ENCODE results near the gene ADORA2A.

Gene ADORA2A

DNA sequence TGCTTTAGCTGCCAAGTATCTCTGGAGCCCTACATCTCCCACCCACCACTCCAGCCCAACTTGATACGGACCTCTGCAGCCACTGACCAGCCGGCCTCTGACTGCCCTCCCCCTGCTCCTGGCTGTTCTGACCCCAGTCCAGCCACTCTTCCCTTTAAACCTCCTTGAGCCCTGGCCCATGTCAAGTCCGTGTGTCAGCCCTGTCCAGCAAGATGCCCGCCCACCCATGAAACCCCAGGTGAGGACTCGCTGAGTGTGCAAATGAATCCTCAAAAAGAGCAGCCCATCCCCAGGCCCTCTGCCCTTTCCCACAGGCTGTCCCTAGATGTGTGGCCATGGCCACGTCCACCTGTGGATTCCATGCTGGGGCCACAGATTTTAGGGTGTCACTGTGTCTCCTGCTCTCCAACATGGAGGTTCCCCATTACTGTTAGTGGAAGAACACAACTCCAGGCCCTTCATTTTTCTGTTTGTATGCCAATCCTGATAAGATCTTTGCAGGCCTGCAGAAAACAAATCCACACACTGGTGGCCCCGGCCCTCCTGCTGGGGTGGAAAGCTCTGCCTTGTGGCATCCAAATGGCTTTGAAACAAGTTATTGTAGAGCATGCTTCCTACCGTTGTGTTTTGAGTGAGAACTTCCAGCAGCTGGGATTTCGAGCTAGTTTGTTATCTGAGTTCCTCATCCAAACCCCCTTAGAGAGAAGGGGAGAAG, 22.7 kb upstream of the ADORA2A start:
- no peak for DNase-seq

DNA sequence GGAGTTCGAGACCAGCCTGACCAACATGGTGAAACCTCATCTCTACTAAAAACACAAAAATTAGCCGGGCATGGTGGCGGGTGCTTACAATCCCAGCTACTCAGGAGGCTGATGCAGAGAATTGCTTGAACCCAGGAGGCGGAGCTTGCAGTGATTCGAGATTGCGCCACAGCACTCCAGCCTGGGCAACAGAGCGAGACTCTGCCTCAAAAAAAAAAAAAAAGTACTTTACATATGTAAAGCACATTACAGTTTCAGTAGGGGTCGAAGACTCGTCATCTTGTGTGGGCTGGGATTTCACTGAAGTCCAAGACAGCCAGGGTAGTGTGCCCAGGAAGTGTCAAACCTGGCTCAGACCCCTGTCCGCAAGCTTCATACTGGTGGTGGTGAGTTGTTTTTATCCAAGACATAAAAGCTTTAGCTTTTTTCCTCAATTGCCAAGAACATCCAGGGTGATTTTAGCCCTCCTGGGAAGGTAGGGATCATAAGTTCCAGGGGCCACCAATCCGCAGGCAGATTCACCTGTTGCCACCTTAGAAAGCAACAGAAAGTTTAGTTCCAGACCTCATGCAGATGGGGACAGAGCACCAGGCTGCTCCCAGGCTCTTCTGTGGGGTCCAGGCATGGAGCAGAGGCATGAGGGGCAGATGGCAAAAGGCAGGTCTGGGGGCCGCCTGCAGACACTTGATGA, 21.6 kb upstream of the ADORA2A start:
- no peak for DNase-seq

DNA sequence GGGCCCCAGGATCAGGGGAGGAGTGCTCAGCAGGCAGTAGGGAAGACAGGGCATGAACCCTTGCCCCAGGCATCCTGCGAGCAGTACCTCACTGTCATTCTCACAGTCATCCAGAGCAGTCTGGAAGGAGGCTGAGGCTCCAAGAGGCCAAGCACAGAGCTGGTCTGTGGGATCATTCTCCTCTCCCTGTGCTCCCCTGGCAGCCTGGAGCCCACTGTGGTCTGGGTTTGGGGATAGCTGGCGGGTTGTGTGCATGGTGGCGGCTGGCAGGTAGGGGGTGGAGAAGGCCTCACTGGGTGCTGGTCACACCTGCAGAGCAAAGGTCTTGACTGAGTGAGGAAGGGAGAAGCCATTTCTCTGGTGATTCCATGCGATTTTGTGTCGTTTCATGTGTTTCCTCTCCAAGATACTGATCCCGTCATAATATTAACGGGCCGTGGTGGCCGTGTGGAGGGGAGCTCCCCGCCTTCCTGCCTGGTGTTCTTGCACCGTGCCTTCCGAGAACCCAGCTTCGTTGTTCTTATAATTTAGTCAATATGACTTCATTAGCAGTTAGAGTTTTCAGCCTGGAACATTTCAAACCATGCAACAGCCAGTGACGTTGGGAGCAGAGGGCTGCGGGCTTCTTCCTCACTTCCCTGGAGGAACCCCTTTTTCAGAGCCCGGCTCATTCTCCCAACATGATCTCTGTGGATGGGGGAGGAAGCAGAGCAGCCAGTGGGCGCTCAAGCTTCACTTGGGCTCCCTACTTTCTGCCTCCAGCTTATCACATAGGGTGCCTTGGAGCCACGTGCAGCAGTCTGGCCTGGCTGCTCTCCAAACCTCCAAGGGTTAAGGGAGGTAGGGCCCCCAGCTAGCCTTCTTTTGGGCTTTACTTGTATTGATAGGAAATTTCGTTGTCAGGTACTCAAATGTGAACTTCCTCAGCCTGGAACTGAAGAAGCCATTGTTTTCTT, 20.8 kb upstream of the ADORA2A start:
- DNase-seq, result no peak

DNA sequence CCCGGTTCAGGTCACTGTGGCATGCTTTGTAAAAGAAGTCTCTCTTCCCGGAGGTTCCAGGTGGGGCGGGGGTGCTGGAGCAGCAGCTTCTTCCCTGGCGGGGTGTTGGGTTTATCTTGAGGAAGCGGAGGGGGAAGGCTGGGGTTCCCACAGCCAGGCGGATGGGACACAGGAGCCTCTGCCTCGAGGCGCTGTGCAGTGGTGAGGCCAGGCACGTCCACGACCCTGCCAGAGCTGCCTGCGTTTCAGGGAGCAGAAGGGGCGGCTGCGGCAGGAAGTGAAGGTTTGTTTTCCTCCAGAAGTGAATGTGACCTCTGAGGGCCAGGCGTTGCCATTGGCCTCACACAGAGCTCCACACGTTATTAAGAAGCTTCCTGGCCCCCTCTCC, 20.1 kb upstream of the ADORA2A start:
- no peak for DNase-seq

DNA sequence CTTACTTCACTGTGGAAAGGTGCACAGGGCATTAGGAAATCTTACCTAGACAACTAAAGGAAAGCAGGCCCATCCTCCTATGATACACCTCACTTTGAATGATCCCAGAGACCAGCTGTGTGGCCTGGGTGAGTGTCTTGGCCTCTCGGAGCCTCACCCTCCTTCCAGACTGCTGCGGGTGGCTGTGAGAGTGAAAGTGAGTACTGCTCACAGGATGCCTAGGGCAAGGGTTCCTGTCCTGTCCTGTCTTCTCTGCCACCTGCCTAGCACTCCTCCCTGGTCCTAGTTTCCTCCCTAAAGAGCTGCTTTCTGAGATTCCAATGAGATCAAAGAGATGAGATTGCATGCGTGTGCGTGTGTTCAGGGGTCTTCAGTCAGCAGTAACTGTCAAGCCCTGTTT, 19.5 kb upstream of the ADORA2A start:
- DNase-seq, result no peak

DNA sequence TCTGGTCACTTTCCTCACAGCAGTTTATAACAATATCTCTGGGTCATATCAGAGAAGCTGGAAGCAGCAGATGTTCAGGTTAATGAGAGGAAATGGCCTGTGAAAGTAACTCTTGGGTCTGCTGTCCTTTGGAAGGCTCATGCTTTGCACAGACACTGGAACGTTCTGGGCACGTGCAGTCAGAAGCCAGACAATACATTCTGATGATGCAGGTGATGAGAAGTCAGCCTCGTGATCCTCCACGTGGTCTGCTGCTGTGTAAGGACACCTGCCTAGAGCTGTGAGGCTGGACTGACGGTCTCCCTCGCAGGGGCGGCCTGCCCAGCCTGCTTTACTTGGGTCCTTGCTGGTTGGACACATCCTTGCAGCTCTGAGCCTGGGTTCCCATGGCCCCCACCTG, 18.8 kb upstream of the ADORA2A start:
- no peak for DNase-seq

DNA sequence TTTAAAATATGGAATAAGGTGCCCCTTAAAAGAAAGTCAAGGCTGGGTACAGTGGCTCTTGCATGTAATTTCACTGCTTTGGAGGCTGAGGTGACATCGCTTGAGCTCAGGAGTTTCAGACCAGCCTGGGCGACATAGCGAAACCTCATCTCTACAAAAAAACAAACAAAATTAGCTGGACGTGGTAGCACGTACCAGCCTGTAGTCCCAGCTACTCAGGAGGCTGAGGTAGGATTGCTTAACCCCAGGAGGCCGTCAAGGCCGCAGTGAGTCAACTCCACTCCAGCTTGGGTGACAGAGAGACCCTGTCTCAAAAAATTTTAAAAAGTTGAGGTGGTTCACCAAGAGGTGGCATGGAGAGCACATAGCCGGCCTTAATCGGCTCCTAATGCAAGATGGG, 17.7 kb upstream of the ADORA2A start:
- DNase-seq, result no peak

DNA sequence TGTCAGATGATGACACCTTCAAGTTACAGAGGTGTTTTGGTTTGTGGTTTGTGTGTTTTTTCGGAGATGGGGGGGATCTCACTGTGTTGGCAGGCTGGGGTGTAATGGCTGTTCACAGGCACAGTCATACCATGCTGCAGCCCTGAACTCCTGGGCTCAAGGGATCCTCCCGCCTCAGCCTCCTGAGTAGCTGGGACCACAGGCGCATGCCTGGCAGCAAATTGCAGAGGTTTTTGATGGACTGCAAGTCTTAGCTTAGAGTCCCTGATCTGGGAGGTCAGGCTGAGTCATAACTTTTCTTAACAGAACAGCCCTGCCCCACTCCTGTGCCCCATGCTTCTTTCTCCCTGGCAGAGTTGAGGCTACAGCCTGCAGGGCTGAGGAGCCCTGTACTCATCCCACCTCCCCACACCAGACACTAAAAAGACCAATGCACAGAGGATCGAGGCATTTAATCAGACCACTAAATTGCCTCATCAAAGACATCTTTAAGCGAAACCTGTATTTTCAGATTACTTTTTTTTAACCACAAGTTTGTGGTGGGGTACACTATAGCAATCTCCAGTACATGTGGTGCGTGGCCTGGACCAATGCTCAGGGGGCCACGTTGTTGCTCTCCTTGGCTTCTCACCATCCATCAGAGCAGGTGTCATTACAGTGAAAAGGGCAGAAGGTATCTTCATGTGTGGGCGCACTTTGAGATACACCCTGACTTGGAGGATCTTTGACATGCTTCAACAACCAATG, 17.1 kb upstream of the ADORA2A start:
- DNase-seq, result no peak

DNA sequence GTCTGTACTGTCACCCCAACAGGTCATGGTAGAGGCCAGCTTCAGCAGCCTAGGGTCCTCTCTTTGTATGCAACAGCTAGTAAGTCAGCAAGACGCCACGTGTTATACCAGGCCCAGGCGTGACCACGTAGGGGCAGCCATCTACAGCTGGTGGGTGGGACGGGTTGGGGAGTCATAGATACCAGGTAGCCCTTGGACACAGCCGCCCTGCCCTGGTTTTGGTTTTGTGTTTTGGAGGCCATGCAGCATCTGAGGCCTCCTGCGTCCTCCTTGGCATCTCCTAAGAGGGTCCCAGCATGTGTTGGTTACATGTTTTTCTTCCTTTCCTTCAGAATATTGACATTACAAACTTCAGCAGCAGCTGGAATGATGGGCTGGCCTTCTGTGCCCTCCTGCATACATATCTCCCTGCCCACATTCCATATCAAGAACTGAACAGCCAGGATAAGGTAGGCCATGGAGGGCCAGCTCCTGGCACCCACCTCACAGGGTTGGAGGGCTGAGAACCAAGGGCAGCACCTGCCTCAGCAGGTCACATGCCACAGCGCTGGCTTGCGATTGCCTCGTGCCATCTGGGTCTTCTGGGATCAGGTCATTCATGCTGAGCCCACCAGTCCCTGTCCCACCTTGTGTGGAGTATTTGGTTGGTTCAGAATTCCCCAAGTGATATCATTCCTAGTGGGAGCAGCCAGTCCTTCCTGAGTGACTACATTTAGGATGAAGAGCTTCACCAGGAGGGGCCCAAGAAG, 16.0 kb upstream of the ADORA2A start:
- no peak for DNase-seq

DNA sequence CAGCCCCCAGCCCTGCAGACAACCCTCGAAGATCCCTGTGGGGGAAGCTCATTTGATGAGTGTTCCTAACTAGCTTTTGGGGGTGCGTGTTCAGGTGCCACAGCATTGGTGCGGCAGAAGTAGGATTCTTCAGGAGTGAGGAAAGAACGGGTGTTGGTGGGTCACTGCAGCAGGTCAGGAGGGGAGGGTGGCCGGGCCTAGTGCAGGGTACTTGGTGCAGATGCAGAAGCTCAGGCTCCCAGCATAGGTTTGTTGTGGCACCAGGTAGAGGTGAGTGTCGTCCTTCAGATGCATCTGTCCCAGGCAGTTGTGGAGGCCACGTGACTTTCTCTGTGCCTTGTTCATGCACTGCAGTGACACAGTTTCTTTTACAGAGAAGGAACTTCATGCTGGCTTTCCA, 15.1 kb upstream of the ADORA2A start:
- no peak for DNase-seq

DNA sequence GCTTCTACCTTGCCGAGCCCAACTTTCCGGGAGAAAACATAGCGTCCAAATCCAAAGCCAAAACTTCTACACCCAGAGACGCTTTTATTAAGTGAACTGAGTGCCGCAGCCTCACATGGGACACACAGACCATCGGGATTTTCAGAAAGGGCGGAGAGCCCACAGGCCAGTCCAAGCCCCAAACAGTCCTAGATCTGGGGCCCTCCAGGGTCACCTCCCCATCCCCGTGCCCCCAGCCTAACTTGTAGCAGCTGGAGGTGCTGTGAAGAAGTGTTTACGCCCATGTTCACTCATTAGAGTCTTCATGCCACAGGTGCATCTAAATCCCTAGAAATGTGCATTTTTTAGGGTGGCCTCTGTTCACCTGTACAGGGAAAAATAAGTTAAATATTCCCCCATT, 14.1 kb upstream of the ADORA2A start:
- DNase-seq, result no peak

DNA sequence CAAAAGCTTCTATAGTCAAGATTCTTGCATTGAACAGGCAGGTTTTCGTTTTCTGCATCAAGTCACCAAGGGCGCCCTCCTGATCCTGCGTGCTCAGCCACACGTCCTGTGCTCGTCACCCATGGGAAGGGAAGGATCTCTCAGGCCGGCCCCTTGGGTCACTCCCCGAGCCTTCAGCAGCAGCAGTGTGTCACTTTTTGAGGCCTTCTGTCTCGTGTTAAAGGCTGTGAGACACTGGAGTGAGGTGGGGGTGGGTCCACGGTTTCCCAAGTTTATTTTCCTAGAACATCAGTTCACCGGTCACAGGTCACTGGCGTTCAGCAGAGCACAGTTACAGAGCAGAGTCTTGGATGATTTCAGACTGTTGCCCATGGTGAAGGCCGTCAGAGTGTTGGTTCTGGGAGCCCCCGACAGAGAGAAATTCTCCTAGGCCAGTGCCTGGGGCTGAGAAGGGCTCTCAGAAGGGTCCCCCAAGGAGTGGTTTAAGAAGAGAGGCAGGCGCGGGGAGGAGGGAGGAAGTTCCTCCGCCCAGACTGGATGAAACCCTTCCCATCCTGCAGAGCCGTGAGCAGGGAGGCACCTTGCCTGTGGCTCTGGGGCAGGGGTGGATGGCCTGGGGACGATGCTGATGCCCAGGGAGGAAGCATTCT, 13.5 kb upstream of the ADORA2A start:
- no peak for DNase-seq

DNA sequence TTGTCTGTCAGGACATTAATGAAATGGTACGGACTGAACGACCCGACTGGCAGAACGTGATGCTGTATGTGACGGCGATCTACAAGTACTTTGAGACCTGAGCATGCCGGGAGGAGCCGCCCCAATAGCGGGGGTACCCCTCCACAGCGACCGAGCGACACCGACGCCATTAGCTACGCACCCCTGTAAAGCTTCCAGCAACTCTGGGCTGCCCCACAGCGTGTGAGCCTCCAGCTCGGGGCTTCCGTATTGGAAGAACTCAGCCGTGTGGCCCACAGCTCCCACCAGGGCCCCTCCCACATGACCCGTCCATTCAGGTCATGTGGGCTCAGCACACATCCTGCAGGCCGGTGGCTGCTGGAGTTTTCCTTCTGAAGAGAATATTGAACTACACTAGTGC, 12.9 kb upstream of the ADORA2A start:
- DNase-seq, result no peak

DNA sequence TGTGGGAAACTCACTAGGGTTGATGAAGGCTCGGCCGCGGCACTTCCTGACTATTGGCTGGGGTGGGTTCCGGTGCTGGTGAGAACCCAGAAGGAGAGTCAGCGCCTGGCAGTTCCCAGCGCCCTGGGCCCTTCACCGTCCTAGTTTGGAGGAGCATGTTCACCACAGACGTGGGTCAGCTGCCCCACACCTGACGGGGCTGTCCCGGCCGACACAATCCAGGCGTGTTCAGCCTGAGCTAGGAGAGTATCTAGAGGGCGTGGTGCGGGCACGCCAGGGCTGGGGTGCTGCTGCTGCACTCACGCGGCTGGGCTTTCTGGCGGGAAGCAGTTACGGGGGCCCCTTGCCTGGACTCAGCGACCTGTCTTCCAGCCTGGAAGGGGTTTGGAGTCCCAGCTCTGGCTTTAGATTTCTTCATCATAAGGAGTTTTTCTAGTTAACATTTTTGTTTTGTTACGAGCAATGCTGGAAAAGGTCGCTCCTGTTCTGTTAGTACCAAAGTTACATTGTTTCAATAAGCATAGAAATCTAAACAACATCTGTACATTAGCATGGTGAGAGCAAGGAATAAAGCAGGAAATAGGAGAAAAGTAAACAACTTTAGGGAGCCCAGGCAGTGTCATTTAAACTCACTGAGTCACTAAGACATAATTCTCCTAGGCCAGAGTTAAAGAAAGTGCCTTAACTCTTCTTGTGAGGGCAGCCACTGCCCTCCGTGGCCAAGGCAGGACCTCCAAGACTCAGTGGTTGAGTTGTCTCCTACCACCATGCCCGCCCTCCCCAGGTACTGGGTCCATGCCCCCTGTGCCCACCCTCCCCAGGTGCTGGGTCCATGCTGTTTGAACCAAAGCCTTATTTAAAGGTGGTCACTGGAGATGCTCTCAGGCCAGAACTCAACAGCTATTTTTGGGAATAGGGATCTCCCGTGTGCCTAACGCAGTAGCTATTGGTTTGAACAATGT, 12.1 kb upstream of the ADORA2A start:
- no peak for DNase-seq

DNA sequence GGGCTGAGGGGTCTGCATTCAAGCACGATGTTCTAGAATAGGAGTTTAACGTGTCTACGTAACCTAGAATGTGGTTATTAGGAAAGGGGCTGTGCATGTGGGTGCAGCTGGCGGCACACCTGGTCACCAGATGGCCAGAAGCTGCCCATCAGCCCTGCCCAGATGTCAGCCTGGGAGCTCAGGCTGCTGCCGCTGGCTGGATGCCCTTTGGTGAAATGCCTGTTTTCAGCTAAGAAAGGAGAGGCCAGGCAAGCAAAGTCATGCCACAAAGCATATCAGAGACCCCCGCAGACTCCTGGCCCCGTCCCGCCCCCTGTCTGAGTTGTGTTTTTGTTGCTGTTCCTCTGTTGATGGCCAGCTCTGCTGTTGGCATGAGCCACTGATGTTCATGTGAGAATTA, 11.3 kb upstream of the ADORA2A start:
- DNase-seq, result no peak

DNA sequence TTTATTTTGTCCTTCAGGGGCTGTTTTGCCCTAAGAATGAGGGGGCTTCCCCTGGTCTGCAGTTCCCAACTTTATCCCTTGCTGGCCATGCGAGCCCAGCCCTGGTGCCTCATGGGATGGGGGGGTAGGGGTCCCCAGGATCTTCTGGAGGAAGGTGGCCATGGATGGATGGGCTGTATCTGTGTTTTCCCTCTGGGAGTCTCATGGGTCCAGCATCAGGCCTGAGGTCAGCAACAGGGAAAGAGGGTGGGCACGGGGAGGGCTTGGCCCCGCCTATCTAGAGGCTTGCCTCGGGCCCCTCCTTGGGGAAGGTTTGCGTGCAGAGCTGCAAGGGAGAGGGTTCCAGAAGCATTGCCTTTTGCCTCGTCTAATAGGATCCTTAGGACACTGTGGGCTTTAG, 10.8 kb upstream of the ADORA2A start:
- DNase-seq, result no peak

DNA sequence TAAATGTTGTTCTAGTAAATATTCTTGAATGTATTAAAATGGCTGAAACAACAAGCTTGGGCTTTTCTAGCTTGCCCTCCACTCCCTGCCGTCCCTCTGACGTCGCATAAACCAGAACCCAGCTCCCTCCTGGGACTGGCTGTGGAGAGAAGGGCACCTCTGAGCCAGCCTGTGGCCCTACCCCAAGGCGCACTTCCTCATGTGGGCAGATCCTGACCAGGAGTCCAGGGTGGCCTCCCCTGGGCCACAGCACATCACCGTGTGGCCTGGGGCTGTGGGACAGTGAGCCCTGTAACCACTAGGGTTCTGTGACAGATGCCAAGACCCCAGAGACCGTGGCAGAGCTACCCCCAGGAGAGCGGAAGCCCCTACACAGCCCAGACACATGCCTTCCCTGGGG, 10.2 kb upstream of the ADORA2A start:
- no peak for DNase-seq

DNA sequence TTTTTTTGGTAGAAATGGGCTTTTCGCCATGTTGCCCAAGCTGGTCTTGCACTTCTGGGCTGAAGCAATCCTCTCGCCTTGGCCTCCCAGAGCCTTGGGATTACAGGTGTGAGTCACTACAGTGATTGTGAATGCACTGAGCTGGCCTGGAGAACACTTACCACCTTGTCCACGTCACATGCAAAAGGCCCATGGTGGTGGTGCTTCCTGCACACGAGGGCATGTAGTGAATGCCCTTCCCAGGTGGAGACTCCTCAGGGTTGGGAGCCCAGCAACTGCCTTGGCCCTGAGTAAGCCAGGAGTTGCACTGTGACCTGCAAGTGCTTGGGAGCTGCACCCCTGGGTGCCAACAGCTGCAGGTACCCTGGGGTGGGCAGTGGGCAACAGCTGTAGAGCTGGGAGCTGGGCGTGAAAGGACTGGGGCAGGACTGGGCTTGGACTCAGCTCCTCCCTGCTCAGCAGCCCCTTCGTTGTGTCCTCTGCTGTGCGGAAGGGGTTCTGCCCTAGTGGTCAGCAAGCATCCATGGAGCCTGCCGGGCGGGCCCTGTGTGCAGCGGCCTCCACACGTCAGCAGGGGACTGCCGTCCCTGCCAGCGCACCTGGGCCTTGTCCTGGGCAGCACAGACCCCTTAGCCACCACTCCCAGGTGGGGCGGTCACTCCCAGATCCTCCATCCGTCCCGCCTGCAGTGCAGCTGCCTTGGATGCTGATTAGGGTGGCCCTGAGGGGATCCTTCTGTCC, 9.3 kb upstream of the ADORA2A start:
- DNase-seq, result no peak

DNA sequence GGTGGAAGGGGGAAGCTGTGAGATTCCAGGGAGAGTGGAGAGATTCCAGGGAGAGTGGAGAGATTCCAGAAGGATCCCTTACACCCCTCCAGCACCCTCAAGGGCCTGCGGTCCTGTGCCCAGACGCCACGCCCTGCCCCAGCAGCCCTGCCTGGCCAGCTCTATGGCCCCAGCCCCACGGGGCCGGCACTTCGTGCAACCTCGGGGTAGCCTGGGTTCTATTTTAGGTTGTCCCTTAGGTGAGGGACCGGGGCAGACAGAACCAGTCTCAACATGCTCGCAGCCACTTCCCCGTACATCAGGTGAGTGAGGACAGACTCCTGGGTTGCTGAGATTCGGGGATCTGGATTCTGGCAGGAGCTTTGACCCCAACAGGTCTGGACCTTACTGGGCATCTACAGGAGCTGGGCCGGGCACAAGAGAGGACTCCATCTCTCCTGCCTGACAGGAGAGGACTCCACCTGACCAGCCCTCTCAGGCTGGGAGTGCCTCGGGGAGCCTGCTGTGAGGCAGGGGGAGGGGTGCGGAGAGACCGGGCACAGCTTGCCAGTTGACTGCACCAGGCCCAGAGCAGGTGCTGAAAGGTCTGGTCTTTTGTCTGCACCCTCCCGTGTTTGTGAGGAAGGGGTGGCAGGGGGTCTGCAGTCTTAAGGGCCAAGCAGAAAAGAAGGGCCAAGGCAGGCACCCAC, 8.5 kb upstream of the ADORA2A start:
- DNase-seq, result no peak
